Fibroblast of mammary gland (primary cell): Measurements from ENCODE around the gene PACS2.

Experiments
- DNase-seq: peaks from one replicate; pipeline ENCODE4 v3.0.0-alpha.2; 2010; ENCODE audit warnings: low read depth
- H3K4me3 ChIP-seq: 2 replicates; pipeline ENCODE4 v1.5.1; 2011; ENCODE audit warnings: low read depth, mild to moderate bottlenecking, low read length, moderate library complexity; ENCODE audit not compliant: control insufficient read depth
- CTCF ChIP-seq: conservative IDR thresholded peaks from 2 replicates; pipeline ENCODE4 v1.5.1; 2011; ENCODE audit warnings: low read depth, low read length, inconsistent platforms; ENCODE audit not compliant: control insufficient read depth, insufficient read depth

PACS2 gene

DNA sequence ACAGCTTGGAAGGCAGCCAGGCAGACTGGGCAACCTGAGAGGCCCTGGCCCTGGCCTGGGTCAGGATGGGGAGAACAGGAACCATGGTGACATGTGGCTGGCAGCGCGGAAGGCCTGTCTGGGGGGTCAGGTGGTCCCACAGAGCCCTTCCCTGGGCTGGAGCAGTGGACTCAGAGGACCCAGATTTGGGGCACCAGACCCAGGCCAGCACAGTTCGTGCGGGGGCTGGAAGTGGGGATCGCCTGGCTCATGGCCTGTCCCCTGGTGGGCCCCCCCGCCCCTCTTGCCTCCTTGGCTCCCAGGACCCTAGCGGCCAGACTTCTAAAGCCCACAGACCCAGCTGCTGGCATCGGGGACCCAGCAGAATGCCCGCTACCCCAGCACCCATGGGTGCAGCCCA lies 126.4 kb downstream of the PACS2 start:
- H3K4me3 ChIP-seq = no peak overlapping the region
- no peak for DNase-seq
- no peak for TF ChIP-seq CTCF

DNA sequence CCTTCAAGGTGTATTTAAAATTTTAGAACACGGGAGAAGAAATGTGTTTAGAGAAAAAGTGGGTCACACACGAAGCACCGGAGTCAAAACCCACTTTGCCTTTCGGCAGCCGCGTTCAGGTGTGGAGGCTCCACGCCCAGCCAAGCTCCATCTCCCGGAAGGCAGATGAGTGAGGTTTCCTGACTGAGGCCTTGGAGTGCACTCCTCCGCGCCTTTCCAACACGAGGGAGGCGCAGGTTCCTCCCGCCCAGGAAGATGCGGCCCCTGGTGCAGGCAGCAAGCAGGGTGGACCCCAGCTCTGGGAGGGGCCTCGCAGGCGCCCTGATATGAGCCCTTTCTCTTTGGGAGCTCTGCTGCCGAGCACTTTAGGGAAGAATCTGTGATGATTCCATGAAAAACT lies 127.6 kb downstream of the PACS2 start:
- no peak overlapping the region for H3K4me3 ChIP-seq
- DNase-seq = no peak
- no peak for TF ChIP-seq CTCF

- DNase-seq = no peak
- no peak for TF ChIP-seq CTCF
Observed at GRCh38 chr14:105442834-105443233, 128.3 kb downstream of the PACS2 start.

DNA sequence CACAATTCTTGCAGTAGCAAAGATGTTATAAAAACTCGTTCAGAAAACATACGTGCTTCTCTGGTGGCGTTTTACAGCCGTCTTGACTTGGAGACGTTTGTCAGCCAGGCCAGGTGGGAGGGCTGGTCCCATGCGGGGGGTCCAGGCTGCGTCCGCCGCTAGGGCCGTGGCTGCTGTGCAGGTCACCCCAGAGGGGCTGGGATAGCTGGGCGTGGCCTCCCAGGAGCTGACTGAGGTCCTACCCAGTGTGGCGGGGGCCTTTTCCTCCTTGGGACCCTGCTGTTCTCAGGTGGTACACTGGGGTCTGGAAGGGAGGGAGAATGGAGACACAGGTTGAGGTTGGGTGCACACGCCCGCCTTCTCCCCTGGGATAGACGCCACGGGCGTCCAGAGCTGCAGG lies 130.3 kb downstream of the PACS2 start:
- H3K4me3 ChIP-seq = no peak overlapping the region
- DNase-seq = no peak
- TF ChIP-seq CTCF = no peak

More at GRCh38 chr14:105442834-105443233, 128.3 kb downstream of the PACS2 start:
- no peak overlapping the region for H3K4me3 ChIP-seq

GRCh38 chr14:105445290-105445689 lies 130.7 kb downstream of the PACS2 start:
- DNase-seq = no peak
- H3K4me3 ChIP-seq = no peak overlapping the region
- TF ChIP-seq CTCF = no peak

DNA sequence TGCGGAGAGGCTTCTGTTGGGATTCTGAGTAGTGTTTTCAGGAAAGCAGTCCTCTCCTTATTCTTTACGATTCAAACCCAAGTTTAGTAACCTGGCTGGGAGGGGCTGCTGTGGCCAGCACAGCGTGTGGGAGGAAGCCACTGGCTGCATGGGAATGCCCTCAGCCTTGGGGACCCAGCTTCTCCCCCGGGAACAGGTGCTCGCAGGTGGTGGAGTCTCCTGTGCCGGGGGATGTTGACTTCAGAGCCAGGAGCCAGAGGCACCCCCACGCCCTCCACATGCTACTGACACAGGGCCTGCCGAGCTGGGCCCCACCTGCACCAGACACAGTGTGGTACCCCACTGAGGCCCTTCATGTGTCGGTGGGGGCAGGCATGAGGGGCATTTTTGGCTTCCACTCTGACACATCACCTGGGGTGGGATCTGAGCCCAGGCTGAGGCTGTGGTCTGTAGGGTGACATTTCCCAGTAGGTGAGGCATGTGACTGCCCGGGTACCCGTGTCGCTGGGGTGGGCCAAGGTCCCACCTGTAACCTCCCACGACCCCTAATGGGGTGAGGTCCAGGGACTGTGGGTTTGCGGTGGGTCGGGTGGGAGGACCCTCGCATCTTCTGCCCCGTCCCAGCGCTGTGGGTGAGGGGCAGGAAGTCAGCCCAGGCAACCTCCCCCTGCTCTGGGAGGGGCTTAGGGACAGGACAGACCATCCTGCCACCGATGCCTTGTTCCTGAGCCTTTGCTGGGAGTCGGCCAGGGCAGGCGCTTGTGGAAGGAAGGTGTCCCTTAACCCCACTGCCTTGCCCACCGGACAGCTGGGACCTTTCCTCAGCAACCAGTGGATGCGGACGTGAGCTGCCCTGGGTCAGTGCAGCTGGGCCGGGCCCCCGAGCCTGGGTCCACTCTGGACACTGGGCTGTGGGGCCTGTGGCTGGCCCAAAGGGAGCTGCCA lies 131.6 kb downstream of the PACS2 start:
- no peak for DNase-seq
- no peak overlapping the region for H3K4me3 ChIP-seq
- no peak for TF ChIP-seq CTCF
